Caco-2 (cell line): ENCODE data around the gene ATP9B. TPM values are rescaled to one million over a fixed set of nuclear protein-coding genes. Genes with fewer than 3 reads are reported as not detected.

Source experiments
- BruUV-seq: library from RNA; stranded (reverse); fragments of 400-500 nt; replicated peaks from 2 replicates; lab custom pipeline; 2021; lab: Mats Ljungman, UMichigan
- CTCF ChIA-PET: fragments of 300-600 bp; sonication (Branson Sonifier 250); formaldehyde crosslinking; loops from one replicate; lab custom pipeline; 2022; ENCODE audit warnings: antibody characterized with exemption; lab: Charles Lee
- POLR2A ChIA-PET: fragments of 300-600 bp; sonication (Branson Sonifier 250); formaldehyde crosslinking; loops from one replicate; lab custom pipeline; 2022; ENCODE audit warnings: antibody characterized with exemption; lab: Charles Lee
- DNase-seq, 2 experiments: peaks; one replicate each; pipeline versions ENCODE4 v3.0.0 to v3.0.0-alpha.2; 2020 to 2022
- H3K27me3 ChIP-seq: replicated peaks from 2 replicates; pipeline ENCODE4 v1.6.0; 2011; ENCODE audit warnings: low read length; ENCODE audit not compliant: control insufficient read depth, insufficient read depth
- H3K36me3 ChIP-seq: 2 replicates; pipeline ENCODE4 v1.5.1; 2011; ENCODE audit warnings: low read length; ENCODE audit not compliant: control insufficient read depth, insufficient read depth
- H3K4me1 ChIP-seq: fragments of 250-450 bp; sonication (Bioruptor Pico); 2 replicates; pipeline ENCODE4 v1.5.1; 2020; ENCODE audit warnings: mild to moderate bottlenecking
- H3K4me3 ChIP-seq: 2 replicates; pipeline ENCODE4 v1.5.1; 2011; ENCODE audit warnings: low read depth, mild to moderate bottlenecking, control low read depth, low read length
- H3K9me3 ChIP-seq: fragments of 250-450 bp; sonication (Bioruptor Pico); 2 replicates; pipeline ENCODE4 v1.5.1; 2020; ENCODE audit warnings: mild to moderate bottlenecking, moderate library complexity
- H3K27ac Mint-ChIP-seq: one replicate; pipeline ENCODE4 v1.8.0; 2022; ENCODE audit warnings: mixed read lengths; ENCODE audit not compliant: unreplicated experiment
- H3K27me3 Mint-ChIP-seq: one replicate; pipeline ENCODE4 v1.8.0; 2022; ENCODE audit warnings: mixed read lengths; ENCODE audit not compliant: insufficient read depth, unreplicated experiment
- H3K36me3 Mint-ChIP-seq: one replicate; pipeline ENCODE4 v1.8.0; 2022; ENCODE audit warnings: mild to moderate bottlenecking, mixed read lengths; ENCODE audit not compliant: insufficient read depth, unreplicated experiment
- H3K4me1 Mint-ChIP-seq: one replicate; pipeline ENCODE4 v1.8.0; 2022; ENCODE audit warnings: low read depth, mixed read lengths; ENCODE audit not compliant: unreplicated experiment
- H3K4me3 Mint-ChIP-seq: one replicate; pipeline ENCODE4 v1.8.0; 2022; ENCODE audit warnings: mild to moderate bottlenecking, moderate library complexity, mixed read lengths; ENCODE audit not compliant: unreplicated experiment
- H3K9me3 Mint-ChIP-seq: one replicate; pipeline ENCODE4 v1.8.0; 2022; ENCODE audit warnings: mixed read lengths; ENCODE audit not compliant: unreplicated experiment
- intact Hi-C: fragments of 100-400 bp; cut with micrococcal nuclease; formaldehyde crosslinking; loops from one replicate; pipeline ENCODE4 v1.10.0; 2022; ENCODE audit not compliant: unreplicated experiment
- total RNA-seq: library from RNA; stranded (reverse); gene quantifications from 2 replicates; pipeline ENCODE4 v1.2.3, GENCODE V29; 2022
- TF ChIP-seq, protein P1 (sequence below), 2 experiments: fragments of 200-600 bp in 1 of 2; IDR thresholded peaks; 1 replicate in 1 of 2; 2 replicates in 1 of 2; pipeline versions ENCODE4 v1.5.1 to v1.8.0; 2011 to 2022; ENCODE audit warnings: antibody characterized with exemption in 1 of 2, control low read depth in 1 of 2, inconsistent platforms in 1 of 2, low read depth in 1 of 2, low read length in 1 of 2, mild to moderate bottlenecking in 1 of 2, moderate library complexity in 1 of 2; ENCODE audit not compliant: insufficient read depth in 1 of 2, severe bottlenecking in 1 of 2, unreplicated experiment in 1 of 2

ATP9B gene
- total RNA-seq, 1 experiment from 2014 or later = 15.8 TPM

DNA sequence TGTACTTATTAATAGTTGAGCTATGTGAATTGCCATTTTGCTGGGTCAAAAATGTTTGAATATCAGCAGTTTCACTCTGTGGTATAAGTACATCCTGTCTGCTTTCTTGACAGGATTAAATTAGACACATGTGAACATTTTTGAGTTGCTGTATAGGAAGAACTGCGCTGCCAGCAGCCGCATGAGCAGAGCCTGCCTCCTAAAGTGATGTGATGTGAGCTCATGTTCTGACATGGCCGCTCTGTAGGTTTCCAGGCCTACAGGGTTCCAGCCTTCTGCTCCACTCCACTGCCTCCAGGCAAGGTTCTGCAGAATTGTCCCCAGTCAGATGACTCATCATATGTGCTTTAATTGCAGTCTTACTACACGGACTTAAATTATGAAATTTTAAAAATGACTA, 206.8 kb downstream of the ATP9B start:
- Mint-ChIP-seq H3K4me1 (no peaks in the 10 kb centered on the region), H3K4me3 (no peak overlapping the region), H3K27me3 (no peaks in the 10 kb centered on the region), H3K27ac (no peak overlapping the region), H3K9me3 (no peaks in the 10 kb centered on the region), H3K36me3 (peaks cover 9% of the 10 kb centered on the region)
- H3K9me3 ChIP-seq = no peaks in the 10 kb centered on the region
- CTCF ChIA-PET = no interaction called here
- TF ChIP-seq, protein P1, sequence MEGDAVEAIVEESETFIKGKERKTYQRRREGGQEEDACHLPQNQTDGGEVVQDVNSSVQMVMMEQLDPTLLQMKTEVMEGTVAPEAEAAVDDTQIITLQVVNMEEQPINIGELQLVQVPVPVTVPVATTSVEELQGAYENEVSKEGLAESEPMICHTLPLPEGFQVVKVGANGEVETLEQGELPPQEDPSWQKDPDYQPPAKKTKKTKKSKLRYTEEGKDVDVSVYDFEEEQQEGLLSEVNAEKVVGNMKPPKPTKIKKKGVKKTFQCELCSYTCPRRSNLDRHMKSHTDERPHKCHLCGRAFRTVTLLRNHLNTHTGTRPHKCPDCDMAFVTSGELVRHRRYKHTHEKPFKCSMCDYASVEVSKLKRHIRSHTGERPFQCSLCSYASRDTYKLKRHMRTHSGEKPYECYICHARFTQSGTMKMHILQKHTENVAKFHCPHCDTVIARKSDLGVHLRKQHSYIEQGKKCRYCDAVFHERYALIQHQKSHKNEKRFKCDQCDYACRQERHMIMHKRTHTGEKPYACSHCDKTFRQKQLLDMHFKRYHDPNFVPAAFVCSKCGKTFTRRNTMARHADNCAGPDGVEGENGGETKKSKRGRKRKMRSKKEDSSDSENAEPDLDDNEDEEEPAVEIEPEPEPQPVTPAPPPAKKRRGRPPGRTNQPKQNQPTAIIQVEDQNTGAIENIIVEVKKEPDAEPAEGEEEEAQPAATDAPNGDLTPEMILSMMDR (IDR thresholded peaks at IDR 0.05; ENCODE audit: insufficient read depth in 1 of 2, low read depth in 1 of 2, low read length in 1 of 2, severe bottlenecking in 1 of 2, unreplicated experiment in 1 of 2) = no peak
- no TSS peak for BruUV-seq
- no peak overlapping the region for H3K4me3 ChIP-seq
- POLR2A ChIA-PET = no interaction called here
- DNase-seq = no peak
- H3K27me3 ChIP-seq = no peaks in the 10 kb centered on the region
- intact Hi-C loops = no loop called here
- H3K36me3 ChIP-seq = no peaks in the 10 kb centered on the region
- H3K4me1 ChIP-seq = no peaks in the 10 kb centered on the region

DNA sequence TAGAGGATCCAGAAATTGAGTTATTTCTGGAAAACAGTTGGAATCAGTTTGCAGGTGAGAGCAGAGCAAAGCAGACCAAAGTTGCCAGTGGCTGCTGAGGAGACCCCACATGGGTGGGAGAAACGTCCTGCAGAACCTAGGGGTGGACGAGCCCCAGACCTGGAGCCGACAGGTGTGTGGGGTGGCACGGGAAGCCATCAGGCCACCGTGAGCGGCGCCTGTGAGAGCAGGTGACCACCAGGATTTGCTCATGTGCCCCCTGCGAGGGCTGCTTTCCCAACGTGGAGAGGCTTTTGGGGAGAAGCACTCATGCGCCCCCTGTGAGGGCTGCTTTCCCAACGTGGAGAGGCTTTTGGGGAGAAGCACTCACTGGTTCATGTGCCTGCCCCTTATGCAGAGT, 209.7 kb downstream of the ATP9B start:
- Mint-ChIP-seq H3K27me3 (no peaks in the 10 kb centered on the region), H3K27ac (no peak overlapping the region), H3K9me3 (no peaks in the 10 kb centered on the region), H3K36me3 (peaks cover 9% of the 10 kb centered on the region), H3K4me3 (no peak overlapping the region), H3K4me1 (no peaks in the 10 kb centered on the region)
- TF ChIP-seq, protein P1 (IDR thresholded peaks at IDR 0.05; ENCODE audit: insufficient read depth in 1 of 2, low read depth in 1 of 2, low read length in 1 of 2, severe bottlenecking in 1 of 2, unreplicated experiment in 1 of 2) = no peak
- Histone ChIP-seq H3K9me3 (no peaks in the 10 kb centered on the region), H3K4me3 (no peak overlapping the region), H3K4me1 (no peaks in the 10 kb centered on the region), H3K27me3 (no peaks in the 10 kb centered on the region), H3K36me3 (no peaks in the 10 kb centered on the region)
- no peak for DNase-seq
- no TSS peak for BruUV-seq
- intact Hi-C loops = no loop called here
- ChIA-PET CTCF (no interaction called here), POLR2A (no interaction called here)

DNA sequence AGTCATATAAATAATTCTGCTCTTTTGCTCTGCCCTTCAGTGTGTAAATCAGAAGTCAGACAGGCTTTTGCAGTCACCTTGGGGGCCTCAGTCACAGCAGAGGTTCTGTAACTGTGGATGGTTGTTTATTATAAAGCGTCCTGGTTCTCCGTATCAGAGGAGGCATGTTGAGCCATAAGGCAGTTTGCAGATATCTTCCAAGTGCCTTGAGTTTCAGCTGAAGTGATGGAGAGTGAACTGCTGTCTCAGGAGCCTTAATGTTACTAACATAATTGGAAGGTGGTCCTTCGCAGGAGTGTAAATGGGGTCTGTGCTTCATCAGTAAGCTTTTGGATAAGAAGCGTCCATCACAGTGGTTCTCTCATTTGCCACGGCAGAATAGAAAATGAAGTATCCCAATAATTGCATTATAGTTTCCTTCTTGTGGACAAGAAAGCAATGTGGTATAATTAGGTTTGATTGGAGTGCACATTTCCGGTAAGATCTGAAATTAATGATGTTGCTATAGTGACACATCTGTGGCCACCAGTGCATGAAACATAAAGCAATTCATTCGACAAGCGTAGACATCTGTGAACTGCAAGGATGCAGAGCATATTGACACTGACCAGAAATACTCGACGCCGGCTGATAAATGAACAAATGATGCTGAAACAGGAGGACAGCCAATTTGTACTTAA, 214.1 kb downstream of the ATP9B start:
- H3K27me3 Mint-ChIP-seq = no peaks in the 10 kb centered on the region

More for the DNA sequence above, 214.1 kb downstream of the ATP9B start:
- Mint-ChIP-seq H3K9me3 (no peaks in the 10 kb centered on the region), H3K4me3 (no peak overlapping the region), H3K36me3 (peaks cover 6% of the 10 kb centered on the region), H3K4me1 (no peaks in the 10 kb centered on the region), H3K27ac (no peak overlapping the region)
- POLR2A ChIA-PET = no interaction called here
- BruUV-seq = no TSS peak
- no peaks in the 10 kb centered on the region for H3K9me3 ChIP-seq
- no peak for DNase-seq
- H3K36me3 ChIP-seq = no peaks in the 10 kb centered on the region
- no peaks in the 10 kb centered on the region for H3K4me1 ChIP-seq
- TF ChIP-seq, protein P1 (IDR thresholded peaks at IDR 0.05; ENCODE audit: insufficient read depth in 1 of 2, low read depth in 1 of 2, low read length in 1 of 2, severe bottlenecking in 1 of 2, unreplicated experiment in 1 of 2) = no peak
- no peaks in the 10 kb centered on the region for H3K27me3 ChIP-seq
- intact Hi-C loops = no loop called here
- CTCF ChIA-PET = no interaction called here
- no peak overlapping the region for H3K4me3 ChIP-seq
